Neural cell (in vitro differentiated cells): Measurements from ENCODE around the gene GALK1. TPM values are rescaled to one million over a fixed set of nuclear protein-coding genes. Genes with fewer than 3 reads are reported as not detected.

Experiments
- H2AFZ ChIP-seq: fragments of 200-600, 300-800 bp; sonication (generic), shearing (Covaris generic); 2 replicates; pipeline ENCODE4 v1.6.0; 2014; ENCODE audit warnings: low read depth, mild to moderate bottlenecking, antibody characterized with exemption, low read length, moderate library complexity
- H3F3A ChIP-seq: fragments of 200-600 bp; shearing (Covaris generic); 2 replicates; pipeline ENCODE4 v1.6.1; 2016; ENCODE audit warnings: mild to moderate bottlenecking, moderate library complexity, mixed read lengths, antibody characterized with exemption, low read length; ENCODE audit not compliant: insufficient read depth, poor library complexity, severe bottlenecking
- H3K27ac ChIP-seq: fragments of 200-600, 300-800 bp; sonication (generic), shearing (Covaris generic); 2 replicates; pipeline ENCODE4 v1.5.1; 2014; ENCODE audit warnings: mild to moderate bottlenecking, low read length, moderate library complexity
- H3K27me3 ChIP-seq: fragments of 300-800, 200-600 bp; sonication (generic), shearing (Covaris generic); 2 replicates; pipeline ENCODE4 v1.6.0; 2014; ENCODE audit warnings: mild to moderate bottlenecking, low read depth, low read length, moderate library complexity; ENCODE audit not compliant: insufficient read depth
- H3K36me3 ChIP-seq: fragments of 300-800, 200-600 bp; sonication (generic), shearing (Covaris generic); 2 replicates; pipeline ENCODE4 v1.5.1; 2014; ENCODE audit warnings: mild to moderate bottlenecking, antibody characterized with exemption, low read length, moderate library complexity; ENCODE audit not compliant: insufficient read depth
- H3K4me2 ChIP-seq: fragments of 300-800, 200-600 bp; sonication (generic), shearing (Covaris generic); 2 replicates; pipeline ENCODE4 v1.6.0; 2014; ENCODE audit warnings: mild to moderate bottlenecking, low read length
- H3K4me3 ChIP-seq: fragments of 300-800, 200-600 bp; sonication (generic), shearing (Covaris generic); 2 replicates; pipeline ENCODE4 v1.5.1; 2014; ENCODE audit warnings: mild to moderate bottlenecking, low read length, moderate library complexity
- H3K79me2 ChIP-seq: fragments of 200-600 bp; shearing (Covaris generic); replicated peaks from 2 replicates; pipeline ENCODE4 v1.6.0; 2014; ENCODE audit warnings: mild to moderate bottlenecking, low read length, moderate library complexity; ENCODE audit not compliant: insufficient read depth
- H3K9ac ChIP-seq: fragments of 300-800, 200-600 bp; sonication (generic), shearing (Covaris generic); 2 replicates; pipeline ENCODE4 v1.6.1; 2016; ENCODE audit warnings: mild to moderate bottlenecking, low read length, mixed read lengths
- H3K9me2 ChIP-seq: fragments of 200-600 bp; shearing (Covaris generic); 2 replicates; pipeline ENCODE4 v1.6.1; 2016; ENCODE audit warnings: mild to moderate bottlenecking, low read length, mixed read lengths; ENCODE audit not compliant: insufficient read depth
- H3K9me3 ChIP-seq: fragments of 200-600, 300-800 bp; sonication (generic), shearing (Covaris generic); 2 replicates; pipeline ENCODE4 v1.6.1; 2016; ENCODE audit warnings: mild to moderate bottlenecking, mixed run types, low read length, moderate library complexity, mixed read lengths
- H4K20me1 ChIP-seq: fragments of 200-600 bp; shearing (Covaris generic); 2 replicates; pipeline ENCODE4 v1.6.1; 2016; ENCODE audit warnings: mild to moderate bottlenecking, mixed run types; ENCODE audit not compliant: insufficient read depth
- EZH2 ChIP-seq: fragments of 200-600, 300-800 bp; shearing (Covaris generic), sonication (generic); IDR thresholded peaks from 2 replicates; pipeline ENCODE4 v1.6.1; 2014; ENCODE audit warnings: antibody characterized with exemption, low read length, borderline replicate concordance, mild to moderate bottlenecking; ENCODE audit not compliant: insufficient read depth, poor library complexity, severe bottlenecking
- MXI1 ChIP-seq: fragments of 450-650 bp; conservative IDR thresholded peaks from 2 replicates; pipeline ENCODE4 v1.6.1; 2014; ENCODE audit warnings: antibody characterized with exemption, mild to moderate bottlenecking; ENCODE audit not compliant: poor library complexity, severe bottlenecking
- POLR2AphosphoS5 ChIP-seq: IDR thresholded peaks from 2 replicates; pipeline ENCODE4 v1.6.1; 2012
- RAD21 ChIP-seq: fragments of 450-650 bp; conservative IDR thresholded peaks from 2 replicates; pipeline ENCODE4 v1.6.1; 2014; ENCODE audit warnings: antibody characterized with exemption, mild to moderate bottlenecking, moderate library complexity
- SMC3 ChIP-seq: fragments of 450-650 bp; conservative IDR thresholded peaks from 2 replicates; pipeline ENCODE4 v1.6.1; 2014; ENCODE audit warnings: antibody characterized with exemption, mild to moderate bottlenecking, moderate library complexity; ENCODE audit not compliant: poor library complexity
- TAF1 ChIP-seq: IDR thresholded peaks from 2 replicates; pipeline ENCODE4 v1.6.1; 2012; ENCODE audit warnings: low read depth
- polyA plus RNA-seq: library from polyadenylated mRNA; depleted of rRNA; stranded (reverse); fragments of >200 nt; gene quantifications from 2 replicates; pipeline ENCODE4 v1.2.3, GENCODE V29; 2014
- TF ChIP-seq, protein P1 (sequence below): IDR thresholded peaks from 2 replicates; pipeline ENCODE4 v1.6.1; 2012; ENCODE audit warnings: borderline replicate concordance
- TF ChIP-seq, protein P2 (sequence below): fragments of 450-650 bp; IDR thresholded peaks from 2 replicates; pipeline ENCODE4 v1.5.1; 2014; ENCODE audit warnings: antibody characterized with exemption, mild to moderate bottlenecking, moderate library complexity; ENCODE audit not compliant: poor library complexity, severe bottlenecking

GALK1 gene
- polyA plus RNA-seq, 1 donor from 2014 or later: 4.8 TPM

GRCh38 chr17:75721463-75722011, 43.5 kb downstream of the GALK1 start:
- Histone ChIP-seq H3K4me3 (no peak overlapping the region), H3K9me3 (no peaks in the 10 kb centered on the region), H4K20me1 (no peaks in the 10 kb centered on the region), H3K9ac (no peak overlapping the region), H3K79me2 (no peaks in the 10 kb centered on the region), H3K36me3 (no peaks in the 10 kb centered on the region), H3K27me3 (peaks cover 40% of the 10 kb centered on the region), H3K9me2 (no peaks in the 10 kb centered on the region), H3K4me2 (no peak overlapping the region), H3F3A (no peaks in the 10 kb centered on the region), H2AFZ (no peak overlapping the region), H3K27ac (no peak overlapping the region)
- TF ChIP-seq MXI1: no peak

DNA sequence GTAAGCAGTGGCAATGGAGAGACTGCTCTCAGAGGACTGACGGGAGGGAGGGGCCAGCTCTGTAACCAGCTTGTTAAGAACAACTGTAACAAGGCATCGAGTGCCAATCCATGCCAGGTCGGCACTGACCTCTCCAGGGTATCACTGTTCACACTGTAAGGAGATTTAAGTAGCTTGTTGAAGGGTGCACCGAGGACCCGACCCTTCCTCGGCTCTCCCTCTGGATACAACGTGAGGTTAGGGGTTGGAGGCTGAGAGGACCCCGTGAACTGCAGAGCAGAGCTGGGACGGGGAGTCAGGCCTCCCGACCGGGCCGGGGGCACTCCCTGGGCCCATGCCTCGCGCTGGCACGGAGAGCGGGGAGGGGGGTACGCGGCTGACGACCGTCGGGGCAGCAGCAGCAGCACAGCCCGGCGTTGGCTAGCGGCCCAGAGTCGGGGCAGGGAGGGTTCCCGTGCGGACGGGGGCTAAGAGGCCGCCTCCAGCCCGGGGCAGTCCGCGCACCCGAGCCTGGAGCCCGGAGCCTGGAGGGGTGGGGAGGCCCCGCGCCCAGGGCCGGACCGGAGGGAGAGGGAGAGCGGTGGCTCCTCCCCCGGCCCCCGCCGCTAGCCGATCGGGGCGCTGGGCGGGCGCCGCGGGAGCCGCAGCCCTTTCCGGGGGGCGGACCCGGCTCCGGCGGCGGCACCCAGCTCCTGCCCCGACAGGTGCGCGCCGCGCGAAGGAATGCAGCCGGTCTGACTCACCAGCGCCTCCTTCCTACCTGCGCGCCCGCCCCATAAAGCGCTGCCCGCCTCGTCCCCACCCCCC, 44.1 kb downstream of the GALK1 start, which contains the start of gene ITGB4:
Gene ITGB4 (plus strand): TSS at position 804 of the 807 bp plus-strand sequence. CDS start 3,245 bp downstream, outside the sequence.
- Histone ChIP-seq H3K27ac (no peak within 1 kb of the TSS), H3K4me2 (no peak within 1 kb of the TSS), H3K4me3 (peak within 1 kb of the TSS; percentile 35), H4K20me1 (no peaks in the 10 kb centered on the region), H3K27me3 (peaks cover 40% of the 10 kb centered on the region), H2AFZ (no peak within 1 kb of the TSS), H3K9me2 (no peaks in the 10 kb centered on the region), H3K9me3 (no peaks in the 10 kb centered on the region), H3K36me3 (no peaks in the 10 kb centered on the region), H3F3A (no peaks in the 10 kb centered on the region), H3K9ac (no peak within 1 kb of the TSS), H3K79me2 (no peaks in the 10 kb centered on the region)
- TF ChIP-seq POLR2AphosphoS5 (no peak), TAF1 (no peak), SMC3 (no peak), RAD21 (no peak), MXI1 (no peak), EZH2 (no peak)
- TF ChIP-seq, protein P1, sequence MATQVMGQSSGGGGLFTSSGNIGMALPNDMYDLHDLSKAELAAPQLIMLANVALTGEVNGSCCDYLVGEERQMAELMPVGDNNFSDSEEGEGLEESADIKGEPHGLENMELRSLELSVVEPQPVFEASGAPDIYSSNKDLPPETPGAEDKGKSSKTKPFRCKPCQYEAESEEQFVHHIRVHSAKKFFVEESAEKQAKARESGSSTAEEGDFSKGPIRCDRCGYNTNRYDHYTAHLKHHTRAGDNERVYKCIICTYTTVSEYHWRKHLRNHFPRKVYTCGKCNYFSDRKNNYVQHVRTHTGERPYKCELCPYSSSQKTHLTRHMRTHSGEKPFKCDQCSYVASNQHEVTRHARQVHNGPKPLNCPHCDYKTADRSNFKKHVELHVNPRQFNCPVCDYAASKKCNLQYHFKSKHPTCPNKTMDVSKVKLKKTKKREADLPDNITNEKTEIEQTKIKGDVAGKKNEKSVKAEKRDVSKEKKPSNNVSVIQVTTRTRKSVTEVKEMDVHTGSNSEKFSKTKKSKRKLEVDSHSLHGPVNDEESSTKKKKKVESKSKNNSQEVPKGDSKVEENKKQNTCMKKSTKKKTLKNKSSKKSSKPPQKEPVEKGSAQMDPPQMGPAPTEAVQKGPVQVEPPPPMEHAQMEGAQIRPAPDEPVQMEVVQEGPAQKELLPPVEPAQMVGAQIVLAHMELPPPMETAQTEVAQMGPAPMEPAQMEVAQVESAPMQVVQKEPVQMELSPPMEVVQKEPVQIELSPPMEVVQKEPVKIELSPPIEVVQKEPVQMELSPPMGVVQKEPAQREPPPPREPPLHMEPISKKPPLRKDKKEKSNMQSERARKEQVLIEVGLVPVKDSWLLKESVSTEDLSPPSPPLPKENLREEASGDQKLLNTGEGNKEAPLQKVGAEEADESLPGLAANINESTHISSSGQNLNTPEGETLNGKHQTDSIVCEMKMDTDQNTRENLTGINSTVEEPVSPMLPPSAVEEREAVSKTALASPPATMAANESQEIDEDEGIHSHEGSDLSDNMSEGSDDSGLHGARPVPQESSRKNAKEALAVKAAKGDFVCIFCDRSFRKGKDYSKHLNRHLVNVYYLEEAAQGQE: no peak
- TF ChIP-seq, protein P2, sequence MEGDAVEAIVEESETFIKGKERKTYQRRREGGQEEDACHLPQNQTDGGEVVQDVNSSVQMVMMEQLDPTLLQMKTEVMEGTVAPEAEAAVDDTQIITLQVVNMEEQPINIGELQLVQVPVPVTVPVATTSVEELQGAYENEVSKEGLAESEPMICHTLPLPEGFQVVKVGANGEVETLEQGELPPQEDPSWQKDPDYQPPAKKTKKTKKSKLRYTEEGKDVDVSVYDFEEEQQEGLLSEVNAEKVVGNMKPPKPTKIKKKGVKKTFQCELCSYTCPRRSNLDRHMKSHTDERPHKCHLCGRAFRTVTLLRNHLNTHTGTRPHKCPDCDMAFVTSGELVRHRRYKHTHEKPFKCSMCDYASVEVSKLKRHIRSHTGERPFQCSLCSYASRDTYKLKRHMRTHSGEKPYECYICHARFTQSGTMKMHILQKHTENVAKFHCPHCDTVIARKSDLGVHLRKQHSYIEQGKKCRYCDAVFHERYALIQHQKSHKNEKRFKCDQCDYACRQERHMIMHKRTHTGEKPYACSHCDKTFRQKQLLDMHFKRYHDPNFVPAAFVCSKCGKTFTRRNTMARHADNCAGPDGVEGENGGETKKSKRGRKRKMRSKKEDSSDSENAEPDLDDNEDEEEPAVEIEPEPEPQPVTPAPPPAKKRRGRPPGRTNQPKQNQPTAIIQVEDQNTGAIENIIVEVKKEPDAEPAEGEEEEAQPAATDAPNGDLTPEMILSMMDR: no peak
